Nephron (organoid): Measurements from ENCODE around the gene G6PC1.

Experiments used
- H3K27ac Mint-ChIP-seq, 3 experiments: 2 replicates each; pipeline ENCODE4 v1.8.0; 2020; ENCODE audit warnings: mixed read lengths in 3 of 3, mild to moderate bottlenecking in 2 of 3, moderate library complexity in 1 of 3
- H3K27me3 Mint-ChIP-seq: 2 replicates; pipeline ENCODE4 v1.8.0; 2021; ENCODE audit warnings: low read depth, mild to moderate bottlenecking, moderate library complexity, mixed read lengths
- H3K36me3 Mint-ChIP-seq: 2 replicates; pipeline ENCODE4 v1.8.0; 2020; ENCODE audit warnings: low read depth, mixed read lengths
- H3K4me1 Mint-ChIP-seq: 2 replicates; pipeline ENCODE4 v1.8.0; 2020; ENCODE audit warnings: mixed read lengths
- H3K4me3 Mint-ChIP-seq, 3 experiments: 2 replicates each; pipeline ENCODE4 v1.8.0; 2020; ENCODE audit warnings: mild to moderate bottlenecking in 3 of 3, mixed read lengths in 3 of 3, moderate library complexity in 2 of 3
- H3K9me3 Mint-ChIP-seq: 2 replicates; pipeline ENCODE4 v1.8.0; 2020; ENCODE audit warnings: mixed read lengths
- TF ChIP-seq, protein P1 (sequence below), 3 experiments: fragments of 200-600 bp; sonication (generic); IDR thresholded peaks; one replicate each; pipeline ENCODE4 v1.5.0; 2021; ENCODE audit warnings: antibody characterized with exemption in 3 of 3; ENCODE audit not compliant: unreplicated experiment in 3 of 3

G6PC1 gene

DNA sequence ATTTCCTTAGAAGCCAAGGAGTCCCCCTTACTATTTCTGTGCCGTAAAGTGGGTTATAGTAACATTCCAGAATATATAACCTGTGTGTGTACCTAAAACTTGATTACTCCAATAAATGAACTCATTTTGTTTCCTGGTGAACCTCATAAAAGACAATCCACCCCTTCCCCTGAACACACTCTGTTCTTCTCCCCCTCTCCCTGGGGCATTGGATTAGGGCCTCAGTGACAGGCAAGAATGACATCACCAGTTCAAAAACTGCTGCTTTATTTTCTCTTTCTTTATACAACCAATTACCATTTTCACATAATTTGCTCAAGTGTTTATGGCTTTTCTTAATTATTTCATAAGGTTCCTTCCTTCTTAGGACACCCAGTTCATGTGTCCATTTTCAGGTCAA lies 46.2 kb downstream of the G6PC1 start:
- H3K9me3 Mint-ChIP-seq = no peaks in the 10 kb centered on the region
- H3K27ac Mint-ChIP-seq = no peak overlapping the region
- no peaks in the 10 kb centered on the region for H3K27me3 Mint-ChIP-seq
- no peak overlapping the region for H3K4me3 Mint-ChIP-seq
- TF ChIP-seq, protein P1, sequence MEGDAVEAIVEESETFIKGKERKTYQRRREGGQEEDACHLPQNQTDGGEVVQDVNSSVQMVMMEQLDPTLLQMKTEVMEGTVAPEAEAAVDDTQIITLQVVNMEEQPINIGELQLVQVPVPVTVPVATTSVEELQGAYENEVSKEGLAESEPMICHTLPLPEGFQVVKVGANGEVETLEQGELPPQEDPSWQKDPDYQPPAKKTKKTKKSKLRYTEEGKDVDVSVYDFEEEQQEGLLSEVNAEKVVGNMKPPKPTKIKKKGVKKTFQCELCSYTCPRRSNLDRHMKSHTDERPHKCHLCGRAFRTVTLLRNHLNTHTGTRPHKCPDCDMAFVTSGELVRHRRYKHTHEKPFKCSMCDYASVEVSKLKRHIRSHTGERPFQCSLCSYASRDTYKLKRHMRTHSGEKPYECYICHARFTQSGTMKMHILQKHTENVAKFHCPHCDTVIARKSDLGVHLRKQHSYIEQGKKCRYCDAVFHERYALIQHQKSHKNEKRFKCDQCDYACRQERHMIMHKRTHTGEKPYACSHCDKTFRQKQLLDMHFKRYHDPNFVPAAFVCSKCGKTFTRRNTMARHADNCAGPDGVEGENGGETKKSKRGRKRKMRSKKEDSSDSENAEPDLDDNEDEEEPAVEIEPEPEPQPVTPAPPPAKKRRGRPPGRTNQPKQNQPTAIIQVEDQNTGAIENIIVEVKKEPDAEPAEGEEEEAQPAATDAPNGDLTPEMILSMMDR (IDR thresholded peaks at IDR 0.05; ENCODE audit: unreplicated experiment in 3 of 3) = no peak
- H3K36me3 Mint-ChIP-seq = peaks cover 32% of the 10 kb centered on the region
- H3K4me1 Mint-ChIP-seq = no peaks in the 10 kb centered on the region

DNA sequence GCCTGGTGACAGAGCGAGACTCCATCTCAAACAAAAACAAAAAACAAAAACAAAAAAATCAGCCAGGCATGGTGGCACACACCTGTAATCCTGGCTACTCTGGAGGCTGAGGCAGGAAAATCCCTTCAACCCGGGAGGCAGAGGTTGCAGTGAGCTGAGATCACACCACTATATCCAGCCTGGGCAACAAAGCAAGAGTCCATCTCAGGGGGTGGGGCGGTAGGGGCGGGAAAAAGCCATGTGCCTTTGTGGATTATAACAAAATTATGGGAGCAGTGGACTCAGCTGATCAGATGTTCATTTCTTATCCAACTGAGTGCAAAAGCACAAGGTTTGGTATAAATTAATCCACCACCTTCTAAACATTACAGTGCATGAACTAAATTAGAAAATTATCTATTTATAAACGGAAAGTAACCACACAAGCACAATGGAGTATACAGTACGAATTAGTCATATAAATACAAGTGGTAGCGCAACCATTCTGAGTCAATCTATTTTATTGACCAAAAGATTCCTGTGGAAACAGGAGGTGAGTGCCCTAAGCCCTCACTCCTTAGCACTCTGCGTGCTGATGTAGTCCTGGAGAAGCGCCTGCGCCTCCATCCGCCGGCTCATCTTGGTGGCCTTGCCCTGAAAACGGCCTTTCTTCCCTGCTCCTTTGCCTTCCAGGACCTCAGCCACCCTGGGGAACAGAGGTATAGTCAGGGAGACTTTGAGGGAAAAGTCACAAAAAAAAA lies 49.6 kb downstream of the G6PC1 start:
- TF ChIP-seq, protein P1 (IDR thresholded peaks at IDR 0.05; ENCODE audit: unreplicated experiment in 3 of 3) = no peak
- Mint-ChIP-seq H3K9me3 (no peaks in the 10 kb centered on the region), H3K4me1 (no peaks in the 10 kb centered on the region)

More for the DNA sequence above, 49.6 kb downstream of the G6PC1 start:
- no peak overlapping the region for H3K4me3 Mint-ChIP-seq
- no peak overlapping the region for H3K27ac Mint-ChIP-seq
- peaks cover 56% of the 10 kb centered on the region for H3K36me3 Mint-ChIP-seq
- no peaks in the 10 kb centered on the region for H3K27me3 Mint-ChIP-seq
